ENCODE measurements around the gene TMEM53. TPM values are rescaled to one million over a fixed set of nuclear protein-coding genes. Genes with fewer than 3 reads are reported as not detected.

TMEM53 gene
- total RNA-seq, 3 donors from 2014 or later = 8.3 to 9.4 (median 9.2) TPM

DNA sequence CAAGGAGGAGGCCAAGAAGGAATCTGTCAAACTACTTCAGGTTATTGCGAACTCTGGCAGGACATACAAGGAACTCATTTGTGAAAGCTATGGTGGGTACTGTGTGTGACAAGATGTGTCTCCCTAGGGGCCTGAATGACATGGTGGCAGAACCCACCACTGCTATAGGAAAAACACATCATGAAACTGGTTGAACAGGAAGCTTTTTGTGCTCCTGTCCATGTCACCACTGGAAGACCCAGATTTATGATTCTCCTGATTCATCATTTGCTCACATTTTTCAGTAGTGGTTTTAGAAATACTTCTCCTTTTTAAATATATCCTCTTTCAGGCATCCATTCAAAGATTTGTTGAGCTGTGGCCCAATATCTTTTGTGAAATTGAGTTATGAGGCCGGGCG lies 23.9 kb upstream of the TMEM53 start:
- no peak for DNase-seq (ENCODE audit: low spot score in 2 of 2)
- intact Hi-C loops (cut with DNase I; ENCODE audit: low total_unique reads) = no loop called here

DNA sequence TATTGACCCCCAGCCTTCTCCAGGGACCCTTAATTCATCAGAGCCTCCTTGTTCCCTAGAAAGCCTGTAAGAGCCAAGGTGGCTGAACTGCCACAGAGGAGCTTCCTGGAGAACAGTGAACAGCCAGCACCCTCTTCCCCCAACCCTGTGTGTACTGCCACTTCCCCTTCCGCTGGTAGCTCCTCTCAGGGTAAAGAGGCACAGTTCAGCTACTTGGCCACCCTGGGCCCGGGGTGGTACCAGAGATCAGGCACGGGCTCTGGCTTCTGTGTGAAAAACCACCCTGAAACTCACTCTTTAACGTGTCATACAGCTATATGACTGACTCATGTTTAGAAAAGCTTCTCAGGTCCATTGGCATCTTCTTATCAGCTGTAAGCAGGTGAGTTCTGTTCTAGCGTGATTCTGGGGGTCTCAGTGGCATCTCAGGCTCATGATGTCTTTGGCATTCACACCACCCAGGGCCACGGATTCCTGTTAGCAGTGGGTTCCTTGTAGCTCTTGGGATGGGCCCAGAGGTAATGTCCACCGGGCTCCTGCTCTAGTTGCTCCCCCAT lies 22.6 kb upstream of the TMEM53 start:
- Histone ChIP-seq H3K27ac (no peak overlapping the region), H3K36me3 (no peaks in the 10 kb centered on the region), H3K4me1 (no peaks in the 10 kb centered on the region), H3K9me3 (no peaks in the 10 kb centered on the region), H3K4me3 (no peak overlapping the region), H3K27me3 (no peaks in the 10 kb centered on the region)
- DNase-seq (ENCODE audit: low spot score in 2 of 2) = no peak
- intact Hi-C loops (cut with DNase I; ENCODE audit: low total_unique reads) = no loop called here
- no peak for TF ChIP-seq POLR2A (IDR thresholded peaks at IDR 0.05)
- TF ChIP-seq POLR2AphosphoS5 (IDR thresholded peaks at IDR 0.05) = no peak
- TF ChIP-seq, protein P1, sequence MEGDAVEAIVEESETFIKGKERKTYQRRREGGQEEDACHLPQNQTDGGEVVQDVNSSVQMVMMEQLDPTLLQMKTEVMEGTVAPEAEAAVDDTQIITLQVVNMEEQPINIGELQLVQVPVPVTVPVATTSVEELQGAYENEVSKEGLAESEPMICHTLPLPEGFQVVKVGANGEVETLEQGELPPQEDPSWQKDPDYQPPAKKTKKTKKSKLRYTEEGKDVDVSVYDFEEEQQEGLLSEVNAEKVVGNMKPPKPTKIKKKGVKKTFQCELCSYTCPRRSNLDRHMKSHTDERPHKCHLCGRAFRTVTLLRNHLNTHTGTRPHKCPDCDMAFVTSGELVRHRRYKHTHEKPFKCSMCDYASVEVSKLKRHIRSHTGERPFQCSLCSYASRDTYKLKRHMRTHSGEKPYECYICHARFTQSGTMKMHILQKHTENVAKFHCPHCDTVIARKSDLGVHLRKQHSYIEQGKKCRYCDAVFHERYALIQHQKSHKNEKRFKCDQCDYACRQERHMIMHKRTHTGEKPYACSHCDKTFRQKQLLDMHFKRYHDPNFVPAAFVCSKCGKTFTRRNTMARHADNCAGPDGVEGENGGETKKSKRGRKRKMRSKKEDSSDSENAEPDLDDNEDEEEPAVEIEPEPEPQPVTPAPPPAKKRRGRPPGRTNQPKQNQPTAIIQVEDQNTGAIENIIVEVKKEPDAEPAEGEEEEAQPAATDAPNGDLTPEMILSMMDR (IDR thresholded peaks at IDR 0.05) = no peak

More for the DNA sequence above, 23.9 kb upstream of the TMEM53 start:
- Histone ChIP-seq H3K9me3 (no peaks in the 10 kb centered on the region), H3K4me1 (no peaks in the 10 kb centered on the region), H3K27me3 (no peaks in the 10 kb centered on the region), H3K27ac (no peak overlapping the region), H3K4me3 (no peak overlapping the region), H3K36me3 (no peaks in the 10 kb centered on the region)
- TF ChIP-seq POLR2AphosphoS5 (IDR thresholded peaks at IDR 0.05) (no peak), POLR2A (IDR thresholded peaks at IDR 0.05) (no peak)

DNA sequence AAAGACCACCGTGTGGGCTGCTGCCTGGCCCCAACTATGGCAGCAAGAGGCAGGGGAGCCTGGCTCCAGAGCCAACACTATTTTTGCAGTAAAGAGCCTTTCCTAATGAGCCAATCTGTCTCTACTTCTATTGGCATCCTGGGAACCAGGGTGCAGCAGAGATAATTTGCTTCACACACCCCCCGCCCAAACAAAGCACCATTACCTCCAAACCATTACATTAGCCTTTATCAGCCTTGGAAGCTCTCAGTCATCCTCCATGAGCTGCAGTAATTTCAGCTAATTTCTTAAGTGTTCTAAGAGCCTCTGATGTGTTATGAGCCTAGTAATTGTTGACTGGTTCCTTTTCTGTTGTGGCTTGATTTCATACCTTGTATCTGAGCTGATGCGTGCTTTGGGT lies 21.8 kb upstream of the TMEM53 start:
- TF ChIP-seq POLR2AphosphoS5 (IDR thresholded peaks at IDR 0.05) = no peak
- H3K27me3 ChIP-seq = no peaks in the 10 kb centered on the region
- intact Hi-C loops (cut with DNase I; ENCODE audit: low total_unique reads) = no loop called here

DNA sequence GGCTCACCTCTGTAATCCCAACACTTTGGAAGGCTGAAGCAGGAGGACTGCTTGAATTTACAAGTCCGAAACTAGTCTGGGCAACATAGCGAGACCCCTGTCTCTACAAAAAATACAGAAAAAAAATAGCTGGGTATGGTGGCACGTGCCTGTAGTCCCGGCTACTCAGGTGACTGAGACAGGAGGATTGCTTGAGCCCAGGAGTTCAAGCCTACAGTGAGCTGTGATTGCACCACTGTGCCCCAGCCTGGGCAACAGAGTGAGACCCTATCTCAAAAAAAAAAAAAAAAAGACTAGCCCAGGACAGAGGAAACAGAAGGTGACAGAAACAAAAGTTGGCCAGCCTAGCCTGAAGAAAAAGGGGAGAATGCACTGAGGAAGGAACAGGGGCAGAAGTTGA lies 21.4 kb upstream of the TMEM53 start:
- Histone ChIP-seq H3K36me3 (no peaks in the 10 kb centered on the region), H3K27ac (no peak overlapping the region), H3K4me3 (no peak overlapping the region), H3K4me1 (no peaks in the 10 kb centered on the region), H3K9me3 (no peaks in the 10 kb centered on the region), H3K27me3 (no peaks in the 10 kb centered on the region)
- intact Hi-C loops (cut with DNase I; ENCODE audit: low total_unique reads) = no loop called here
- no peak for TF ChIP-seq POLR2AphosphoS5 (IDR thresholded peaks at IDR 0.05)
- no peak for TF ChIP-seq POLR2A (IDR thresholded peaks at IDR 0.05)
- TF ChIP-seq, protein P1 (IDR thresholded peaks at IDR 0.05) = no peak
- DNase-seq (ENCODE audit: low spot score in 2 of 2) = no peak

More for the DNA sequence above, 21.8 kb upstream of the TMEM53 start:
- Histone ChIP-seq H3K36me3 (no peaks in the 10 kb centered on the region), H3K4me3 (no peak overlapping the region), H3K9me3 (no peaks in the 10 kb centered on the region), H3K27ac (no peak overlapping the region), H3K4me1 (no peaks in the 10 kb centered on the region)
- DNase-seq (ENCODE audit: low spot score in 2 of 2) = no peak

DNA sequence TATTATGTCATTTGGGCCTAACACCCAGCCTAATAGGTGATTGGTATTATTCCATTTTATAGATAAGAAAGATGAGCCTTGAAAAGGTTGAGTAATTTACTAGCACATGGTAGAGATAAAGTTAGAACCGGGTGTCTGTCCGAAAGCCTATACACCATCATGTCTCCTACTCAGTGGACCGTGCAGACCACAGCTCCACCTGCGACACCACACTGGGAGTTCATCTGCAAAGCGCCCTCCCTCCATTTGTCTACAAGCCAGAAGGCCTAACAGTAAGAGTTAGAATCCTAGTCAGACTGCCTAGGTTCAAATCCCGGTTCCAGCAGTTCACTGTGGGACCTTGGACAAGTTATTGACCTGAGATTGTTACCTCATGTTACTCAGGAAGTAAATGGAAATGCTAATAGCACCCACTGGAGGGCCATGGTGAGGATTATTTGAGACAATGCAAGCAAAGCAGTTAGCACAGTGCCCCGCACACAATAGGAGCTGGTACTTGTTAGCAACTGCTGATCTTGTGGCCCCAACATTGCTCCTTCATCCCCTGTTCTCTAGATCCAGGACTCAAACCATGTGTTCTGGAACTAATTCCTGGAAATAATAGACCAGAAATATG lies 20.7 kb upstream of the TMEM53 start:
- H3K4me3 ChIP-seq = no peak overlapping the region
- H3K9me3 ChIP-seq = no peaks in the 10 kb centered on the region
- DNase-seq (ENCODE audit: low spot score in 2 of 2) = no peak
- intact Hi-C loops (cut with DNase I; ENCODE audit: low total_unique reads) = no loop called here
- no peaks in the 10 kb centered on the region for H3K27me3 ChIP-seq
- no peak overlapping the region for H3K27ac ChIP-seq
- no peak for TF ChIP-seq POLR2A (IDR thresholded peaks at IDR 0.05)
- TF ChIP-seq, protein P1 (IDR thresholded peaks at IDR 0.05) = no peak
- TF ChIP-seq POLR2AphosphoS5 (IDR thresholded peaks at IDR 0.05) = no peak
- no peaks in the 10 kb centered on the region for H3K36me3 ChIP-seq
- H3K4me1 ChIP-seq = no peaks in the 10 kb centered on the region

DNA sequence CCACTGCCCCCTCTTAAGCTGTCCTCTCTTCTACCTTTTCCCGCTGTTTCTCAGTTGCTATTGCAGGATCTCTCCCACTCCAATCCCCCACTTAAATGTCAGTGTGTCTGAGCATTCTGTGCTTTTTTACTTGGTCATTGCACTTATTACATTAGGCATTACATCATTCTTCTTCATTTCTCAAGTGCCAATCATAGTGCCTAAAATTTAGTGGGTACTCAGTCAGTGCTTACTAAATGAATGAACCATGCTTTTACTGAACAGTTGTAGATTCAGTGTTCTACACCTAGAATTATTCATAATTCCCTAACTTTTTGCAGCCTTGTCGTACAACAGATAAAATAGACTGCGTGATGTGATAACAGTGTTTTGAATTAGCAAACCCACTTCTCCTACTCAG lies 19.6 kb upstream of the TMEM53 start:
- no peak for DNase-seq (ENCODE audit: low spot score in 2 of 2)
- Histone ChIP-seq H3K4me3 (no peak overlapping the region), H3K4me1 (no peaks in the 10 kb centered on the region), H3K36me3 (no peaks in the 10 kb centered on the region), H3K27ac (no peak overlapping the region), H3K9me3 (no peaks in the 10 kb centered on the region), H3K27me3 (no peaks in the 10 kb centered on the region)
- TF ChIP-seq POLR2AphosphoS5 (IDR thresholded peaks at IDR 0.05) (no peak), POLR2A (IDR thresholded peaks at IDR 0.05) (no peak)
- TF ChIP-seq, protein P1 (IDR thresholded peaks at IDR 0.05) = no peak
- intact Hi-C loops (cut with DNase I; ENCODE audit: low total_unique reads) = no loop called here

Measured in breast epithelium (tissue), 4 donors.